B cell (primary cell): ENCODE results near the gene SKAP2. TPM values are rescaled to one million over a fixed set of nuclear protein-coding genes. Genes with fewer than 3 reads are reported as not detected.

Experiments used
- ATAC-seq: fragments of 200-7000 bp; cut with Tn5 transposase; one replicate; pipeline ENCODE4 v1.10.0; 2021; ENCODE audit warnings: low read depth, mild to moderate bottlenecking, moderate number of reproducible peaks, moderate library complexity
- CTCF ChIA-PET: fragments of 350-600 bp; sonication (Branson Sonifier 250); formaldehyde crosslinking; loops from one replicate; lab custom pipeline; 2021; ENCODE audit warnings: antibody characterized with exemption, inconsistent platforms; lab: Charles Lee
- POLR2A ChIA-PET: fragments of 350-600 bp; sonication (Branson Sonifier 250); formaldehyde crosslinking; loops from one replicate; lab custom pipeline; 2021; ENCODE audit warnings: antibody characterized with exemption; lab: Charles Lee
- DNase-seq: peaks from one replicate; pipeline ENCODE4 v3.0.0; 2013
- H2AFZ ChIP-seq: 2 replicates; pipeline ENCODE4 v1.6.1; 2012; ENCODE audit warnings: mild to moderate bottlenecking, low read depth, low read length; ENCODE audit not compliant: insufficient read depth, poor library complexity, severe bottlenecking
- H3K27ac ChIP-seq, 2 donors: 1 replicate in 1 of 2; 2 replicates in 1 of 2; pipeline ENCODE4 v1.5.1; 2012 to 2013; ENCODE audit warnings: low read length in 2 of 2, mild to moderate bottlenecking in 2 of 2, moderate library complexity in 1 of 2
- H3K27me3 ChIP-seq, 4 experiments: fragments of 200-600 bp in 1 of 4; sonication (generic) in 1 of 4; replicated peaks in 1 of 4; 1 replicate in 2 of 4; 2 replicates in 2 of 4; pipeline versions ENCODE4 v1.6.1 to v1.7.0; 2013 to 2016; ENCODE audit warnings: low read length in 3 of 4, mild to moderate bottlenecking in 2 of 4, mixed read lengths in 1 of 4, moderate library complexity in 1 of 4; ENCODE audit not compliant: insufficient read depth in 4 of 4, control insufficient read depth in 3 of 4; ENCODE audit errors: control extremely low read depth in 1 of 4
- H3K36me3 ChIP-seq, 2 experiments: replicated peaks in 1 of 2; 1 replicate in 1 of 2; 2 replicates in 1 of 2; pipeline versions ENCODE4 v1.6.1 to v1.7.1; 2013; ENCODE audit warnings: low read length in 1 of 2; ENCODE audit not compliant: insufficient read depth in 2 of 2, control insufficient read depth in 1 of 2; ENCODE audit errors: control extremely low read depth in 1 of 2, extremely low read depth in 1 of 2
- H3K4me1 ChIP-seq, 2 donors: fragments of 200-600 bp in 1 of 2; sonication (generic) in 1 of 2; 1 replicate in 1 of 2; 2 replicates in 1 of 2; pipeline versions ENCODE4 v1.5.1 to v1.6.1; 2013 to 2017; ENCODE audit warnings: low read length in 2 of 2; ENCODE audit not compliant: control insufficient read depth in 2 of 2, insufficient read depth in 2 of 2
- H3K4me2 ChIP-seq: replicated peaks from 2 replicates; pipeline ENCODE3; 2012; ENCODE audit warnings: mild to moderate bottlenecking, low read depth, low read length; ENCODE audit not compliant: poor library complexity, severe bottlenecking
- H3K4me3 ChIP-seq, 5 experiments: fragments of 200-600 bp in 1 of 5; sonication (generic) in 1 of 5; 1 replicate in 3 of 5; 2 replicates in 2 of 5; pipeline versions ENCODE4 v1.5.1 to v1.7.0; 2011 to 2016; ENCODE audit warnings: low read length in 4 of 5, mild to moderate bottlenecking in 4 of 5, low read depth in 2 of 5, control low read depth in 1 of 5, moderate library complexity in 1 of 5; ENCODE audit not compliant: insufficient read depth in 1 of 5; ENCODE audit errors: control extremely low read depth in 1 of 5, extremely low read depth in 1 of 5
- H3K79me2 ChIP-seq: fragments of 200-600 bp; sonication (generic); one replicate; pipeline ENCODE4 v1.6.0; 2016; ENCODE audit warnings: low read length; ENCODE audit not compliant: control insufficient read depth, insufficient read depth
- H3K9ac ChIP-seq: fragments of 200-600 bp; sonication (generic); 2 replicates; pipeline ENCODE4 v1.6.1; 2017; ENCODE audit warnings: mild to moderate bottlenecking, low read length, moderate library complexity
- H3K9me3 ChIP-seq, 3 donors: one replicate each; pipeline versions ENCODE4 v1.6.1 to v1.7.1; 2013; ENCODE audit warnings: low read length in 2 of 3; ENCODE audit not compliant: control insufficient read depth in 2 of 3, insufficient read depth in 1 of 3; ENCODE audit errors: control extremely low read depth in 1 of 3
- H4K20me1 ChIP-seq: 2 replicates; pipeline ENCODE4 v1.6.0; 2012; ENCODE audit warnings: mild to moderate bottlenecking, low read length; ENCODE audit not compliant: insufficient read depth, control insufficient read depth, poor library complexity, severe bottlenecking
- H3K27ac Mint-ChIP-seq: one replicate; pipeline ENCODE4 v1.8.0; 2021; ENCODE audit warnings: mixed read lengths
- H3K27me3 Mint-ChIP-seq: one replicate; pipeline ENCODE4 v1.8.0; 2021; ENCODE audit warnings: mixed read lengths
- H3K4me1 Mint-ChIP-seq: one replicate; pipeline ENCODE4 v1.8.0; 2021; ENCODE audit warnings: mixed read lengths
- H3K4me3 Mint-ChIP-seq: one replicate; pipeline ENCODE4 v1.8.0; 2021; ENCODE audit warnings: mixed read lengths
- H3K9me3 Mint-ChIP-seq: one replicate; pipeline ENCODE4 v1.8.0; 2022; ENCODE audit warnings: mixed read lengths; ENCODE audit not compliant: insufficient read depth
- EZH2 ChIP-seq: IDR thresholded peaks from 2 replicates; pipeline ENCODE4 v1.6.1; 2012; ENCODE audit warnings: borderline replicate concordance, low read depth, mild to moderate bottlenecking, moderate library complexity, low read length; ENCODE audit not compliant: insufficient read depth, poor library complexity, severe bottlenecking
- WGBS: methylation state at CpG from one replicate; pipeline ENCODE4 v1.1.5; 2013; ENCODE audit warnings: missing lambda C conversion rate; ENCODE audit not compliant: insufficient coverage; 5-methylcytosine and 5-hydroxymethylcytosine counted together
- intact Hi-C: fragments of 100-400 bp; cut with micrococcal nuclease; formaldehyde crosslinking; loops from one replicate; pipeline ENCODE4 v1.10.0; 2022
- polyA plus RNA-seq: library from polyadenylated mRNA; depleted of rRNA; stranded (reverse); fragments of >200 nt; gene quantifications from 2 replicates; pipeline ENCODE4 v1.2.3, GENCODE V29; 2012
- total RNA-seq, 2 donors: library from RNA; stranded (reverse); fragments of 120-200 nt in 1 of 2; gene quantifications; 1 replicate in 1 of 2; 2 replicates in 1 of 2; pipeline versions ENCODE4 v1.2.3 to v1.2.4, GENCODE V29; 2013 to 2022
- TF ChIP-seq, protein P1 (sequence below): fragments of 200-600 bp; IDR thresholded peaks from one replicate; pipeline ENCODE4 v1.8.0; 2022; ENCODE audit warnings: antibody characterized with exemption, mild to moderate bottlenecking

Gene SKAP2
- total and polyA plus RNA-seq, 2 donors (not counting 1 experiment from before 2014, with no cell fraction given), result 12.8 to 58.4 TPM

DNA sequence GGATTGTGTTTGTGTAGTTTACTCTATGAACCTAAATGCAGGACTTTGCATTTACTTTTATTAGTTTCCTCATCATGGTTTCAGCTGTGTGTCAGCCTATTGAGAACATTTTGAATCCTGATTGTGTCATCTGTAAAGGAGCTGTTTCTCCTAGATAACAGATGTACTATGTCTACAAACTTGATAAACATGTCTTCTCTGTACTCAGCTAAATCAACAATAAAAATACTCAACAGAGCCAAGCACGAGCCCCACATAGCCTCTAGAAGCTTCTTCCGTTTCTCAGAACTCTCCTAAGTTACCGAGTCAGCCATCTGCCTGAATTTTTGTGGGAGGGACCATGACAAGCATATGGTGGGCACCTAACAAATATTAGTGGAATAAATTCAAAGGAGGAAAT is 234.7 kb downstream of the SKAP2 start:
- H3K4me1 ChIP-seq, result no peaks in the 10 kb centered on the region
- Mint-ChIP-seq H3K27ac (no peak overlapping the region), H3K4me1 (no peaks in the 10 kb centered on the region), H3K4me3 (no peak overlapping the region), H3K27me3 (no peaks in the 10 kb centered on the region), H3K9me3 (no peaks in the 10 kb centered on the region)
- no peak overlapping the region for H3K4me2 ChIP-seq
- ChIA-PET POLR2A (no interaction called here), CTCF (no interaction called here)
- H3K4me3 ChIP-seq, result no peak overlapping the region
- H3K9ac ChIP-seq, result no peak overlapping the region
- intact Hi-C loops, result no loop called here
- no peak overlapping the region for H3K27ac ChIP-seq
- DNase-seq, result no peak
- ATAC-seq, result no peak
- TF ChIP-seq, protein P1, sequence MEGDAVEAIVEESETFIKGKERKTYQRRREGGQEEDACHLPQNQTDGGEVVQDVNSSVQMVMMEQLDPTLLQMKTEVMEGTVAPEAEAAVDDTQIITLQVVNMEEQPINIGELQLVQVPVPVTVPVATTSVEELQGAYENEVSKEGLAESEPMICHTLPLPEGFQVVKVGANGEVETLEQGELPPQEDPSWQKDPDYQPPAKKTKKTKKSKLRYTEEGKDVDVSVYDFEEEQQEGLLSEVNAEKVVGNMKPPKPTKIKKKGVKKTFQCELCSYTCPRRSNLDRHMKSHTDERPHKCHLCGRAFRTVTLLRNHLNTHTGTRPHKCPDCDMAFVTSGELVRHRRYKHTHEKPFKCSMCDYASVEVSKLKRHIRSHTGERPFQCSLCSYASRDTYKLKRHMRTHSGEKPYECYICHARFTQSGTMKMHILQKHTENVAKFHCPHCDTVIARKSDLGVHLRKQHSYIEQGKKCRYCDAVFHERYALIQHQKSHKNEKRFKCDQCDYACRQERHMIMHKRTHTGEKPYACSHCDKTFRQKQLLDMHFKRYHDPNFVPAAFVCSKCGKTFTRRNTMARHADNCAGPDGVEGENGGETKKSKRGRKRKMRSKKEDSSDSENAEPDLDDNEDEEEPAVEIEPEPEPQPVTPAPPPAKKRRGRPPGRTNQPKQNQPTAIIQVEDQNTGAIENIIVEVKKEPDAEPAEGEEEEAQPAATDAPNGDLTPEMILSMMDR, result no peak
- TF ChIP-seq EZH2, result no peak
- no peaks in the 10 kb centered on the region for H4K20me1 ChIP-seq
- H3K27me3 ChIP-seq, result no peaks in the 10 kb centered on the region
- H3K36me3 ChIP-seq, result no peaks in the 10 kb centered on the region
- no CpG with 5 or more reads among the region's 3 CpGs for WGBS
- peaks cover 0 to 4% (median 0%) of the 10 kb centered on the region in 3 donors for H3K9me3 ChIP-seq
- H2AFZ ChIP-seq, result no peak overlapping the region
- H3K79me2 ChIP-seq, result no peaks in the 10 kb centered on the region

DNA sequence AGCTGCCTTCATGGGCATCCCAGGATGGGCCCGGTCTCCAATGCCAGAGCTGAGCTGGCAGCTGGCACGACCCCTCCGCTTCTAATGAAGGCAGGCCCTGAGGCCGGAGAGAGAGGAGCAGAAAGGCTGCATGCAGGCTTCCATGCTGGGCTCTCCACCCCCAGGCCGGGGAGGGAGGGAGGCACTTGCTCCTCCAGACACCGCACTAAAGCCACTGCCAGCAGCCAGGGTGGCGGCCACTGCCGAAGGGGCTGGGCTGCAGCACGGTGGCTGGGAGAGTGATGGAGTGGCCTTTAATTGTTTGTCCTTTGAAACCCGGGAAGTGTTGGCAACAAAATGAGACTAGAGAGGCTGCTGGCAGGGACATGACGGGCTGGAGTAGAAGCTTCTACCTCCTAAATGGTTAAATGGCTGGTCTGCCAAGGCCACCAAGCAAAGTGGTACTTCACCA is 236.5 kb downstream of the SKAP2 start:
- Histone ChIP-seq H3K4me2 (no peak overlapping the region), H3K9ac (no peak overlapping the region), H3K79me2 (no peaks in the 10 kb centered on the region), H3K27me3 (no peaks in the 10 kb centered on the region), H3K4me3 (no peak overlapping the region), H4K20me1 (no peaks in the 10 kb centered on the region), H3K36me3 (no peaks in the 10 kb centered on the region), H3K4me1 (no peaks in the 10 kb centered on the region), H3K27ac (no peak overlapping the region), H2AFZ (no peak overlapping the region), H3K9me3 (peaks cover 0 to 4% (median 0%) of the 10 kb centered on the region in 3 donors)
- no peak overlapping the region for H3K4me3 Mint-ChIP-seq
- H3K27me3 Mint-ChIP-seq, result no peaks in the 10 kb centered on the region
- ATAC-seq (no peak), DNase-seq (no peak)
- ChIA-PET CTCF (no interaction called here), POLR2A (no interaction called here)
- no peaks in the 10 kb centered on the region for H3K9me3 Mint-ChIP-seq
- WGBS, result over 99% methylated on average over 11 of the region's 11 CpGs
- TF ChIP-seq, protein P1, result no peak
- no peak for TF ChIP-seq EZH2
- no peak overlapping the region for H3K27ac Mint-ChIP-seq
- no peaks in the 10 kb centered on the region for H3K4me1 Mint-ChIP-seq
- intact Hi-C loops, result no loop called here
